GM23338 (cell line): ENCODE results near the gene NUCB2. TPM values are rescaled to one million over a fixed set of nuclear protein-coding genes. Genes with fewer than 3 reads are reported as not detected.

ENCODE experiments used
- ATAC-seq: fragments of 200-7000 bp; cut with Tn5 transposase; 3 replicates; pipeline ENCODE4 v1.9.1; 2020
- DNase-seq: peaks from one replicate; pipeline ENCODE4 v3.0.0-alpha.2; 2015; ENCODE audit warnings: low spot score
- H2AFZ ChIP-seq: fragments of 200-600 bp; sonication (generic); 2 replicates; pipeline ENCODE4 v1.8.0; 2016; ENCODE audit warnings: antibody characterized with exemption, mild to moderate bottlenecking, moderate library complexity
- H3F3A ChIP-seq: fragments of 200-600 bp; sonication (generic); replicated peaks from 2 replicates; pipeline ENCODE4 v1.8.0; 2017; ENCODE audit warnings: antibody characterized with exemption, mixed run types, low read depth
- H3K27ac ChIP-seq: fragments of 200-600 bp; sonication (generic); 2 replicates; pipeline ENCODE4 v1.6.1; 2016; ENCODE audit warnings: low read depth
- H3K27me3 ChIP-seq: fragments of 200-600 bp; sonication (generic); 2 replicates; pipeline ENCODE4 v1.8.0; 2016; ENCODE audit warnings: mild to moderate bottlenecking, mixed run types, moderate library complexity; ENCODE audit not compliant: insufficient read depth
- H3K36me3 ChIP-seq: fragments of 200-600 bp; sonication (generic); 2 replicates; pipeline ENCODE4 v1.8.0; 2016; ENCODE audit warnings: mild to moderate bottlenecking; ENCODE audit not compliant: insufficient read depth
- H3K4me1 ChIP-seq: fragments of 200-600 bp; sonication (generic); 2 replicates; pipeline ENCODE4 v1.8.0; 2016; ENCODE audit warnings: mild to moderate bottlenecking, moderate library complexity; ENCODE audit not compliant: insufficient read depth
- H3K4me2 ChIP-seq: fragments of 200-600 bp; sonication (generic); 2 replicates; pipeline ENCODE4 v1.7.1; 2017; ENCODE audit warnings: mixed run types
- H3K4me3 ChIP-seq: fragments of 200-600 bp; sonication (generic); 2 replicates; pipeline ENCODE4 v1.6.1; 2016; ENCODE audit warnings: mixed run types
- H3K79me2 ChIP-seq: fragments of 200-600 bp; sonication (generic); replicated peaks from 2 replicates; pipeline ENCODE4 v1.8.0; 2017; ENCODE audit warnings: mild to moderate bottlenecking; ENCODE audit not compliant: insufficient read depth
- H3K9me2 ChIP-seq: fragments of 200-600 bp; sonication (generic); 2 replicates; pipeline ENCODE4 v1.8.0; 2017; ENCODE audit not compliant: insufficient read depth
- H4K20me1 ChIP-seq: fragments of 200-600 bp; sonication (generic); replicated peaks from 2 replicates; pipeline ENCODE4 v1.8.0; 2017; ENCODE audit warnings: mild to moderate bottlenecking; ENCODE audit not compliant: insufficient read depth
- H3K27ac Mint-ChIP-seq: 2 replicates; pipeline ENCODE4 v1.8.0; 2020; ENCODE audit warnings: inconsistent platforms, mild to moderate bottlenecking, moderate library complexity, mixed read lengths
- H3K27me3 Mint-ChIP-seq: 3 replicates; pipeline ENCODE4 v1.8.0; 2022; ENCODE audit warnings: low read depth, mild to moderate bottlenecking, moderate library complexity, mixed read lengths, inconsistent platforms; ENCODE audit not compliant: insufficient read depth, poor library complexity
- H3K36me3 Mint-ChIP-seq: 3 replicates; pipeline ENCODE4 v1.8.0; 2021; ENCODE audit warnings: low read depth, mild to moderate bottlenecking, inconsistent platforms, moderate library complexity, mixed read lengths
- H3K4me1 Mint-ChIP-seq: 3 replicates; pipeline ENCODE4 v1.8.0; 2020; ENCODE audit warnings: mild to moderate bottlenecking, inconsistent platforms, mixed read lengths
- H3K4me3 Mint-ChIP-seq: 3 replicates; pipeline ENCODE4 v1.8.0; 2021; ENCODE audit warnings: moderate library complexity, mild to moderate bottlenecking, inconsistent platforms, mixed read lengths
- H3K9me3 Mint-ChIP-seq: 3 replicates; pipeline ENCODE4 v1.8.0; 2020; ENCODE audit warnings: moderate library complexity, mild to moderate bottlenecking, inconsistent platforms, mixed read lengths
- NANOG ChIP-seq: IDR thresholded peaks from 2 replicates; pipeline ENCODE4 v1.6.1; 2016; ENCODE audit warnings: antibody characterized with exemption, borderline replicate concordance
- polyA plus RNA-seq: library from polyadenylated mRNA; unstranded; fragments of >200 nt; fragmentation: Nextera tagmentation; extraction: Ambion mirVana; gene quantifications from 2 replicates; pipeline ENCODE4 v1.2.1, GENCODE V29; 2016
- total RNA-seq: library from RNA; depleted of rRNA; stranded (reverse); fragments of >200 nt; shearing (Covaris generic); gene quantifications from 2 replicates; pipeline ENCODE4 v1.2.3, GENCODE V29; 2014
- TF ChIP-seq, protein P1 (sequence below): fragments of 250-450 bp; sonication (Bioruptor Pico); IDR thresholded peaks from 2 replicates; pipeline ENCODE4 v1.5.0; 2020; ENCODE audit warnings: mild to moderate bottlenecking, moderate library complexity
- TF ChIP-seq, protein P2 (sequence below): IDR thresholded peaks from one replicate; pipeline ENCODE4 v1.6.1; 2018; ENCODE audit warnings: antibody characterized with exemption; ENCODE audit not compliant: unreplicated experiment
- TF ChIP-seq, protein P3 (sequence below), 2 experiments: fragments of 200-600 bp in 1 of 2; sonication (generic) in 1 of 2; conservative IDR thresholded peaks; 2 replicates each; pipeline versions ENCODE4 v1.5.1 to v1.6.1; 2016 to 2017; ENCODE audit warnings: antibody characterized with exemption in 2 of 2, low read depth in 2 of 2, mild to moderate bottlenecking in 2 of 2, moderate library complexity in 1 of 2

Gene NUCB2
- total and polyA plus RNA-seq, 2 experiments from 2014 or later = 16.6 to 86.9 TPM

DNA sequence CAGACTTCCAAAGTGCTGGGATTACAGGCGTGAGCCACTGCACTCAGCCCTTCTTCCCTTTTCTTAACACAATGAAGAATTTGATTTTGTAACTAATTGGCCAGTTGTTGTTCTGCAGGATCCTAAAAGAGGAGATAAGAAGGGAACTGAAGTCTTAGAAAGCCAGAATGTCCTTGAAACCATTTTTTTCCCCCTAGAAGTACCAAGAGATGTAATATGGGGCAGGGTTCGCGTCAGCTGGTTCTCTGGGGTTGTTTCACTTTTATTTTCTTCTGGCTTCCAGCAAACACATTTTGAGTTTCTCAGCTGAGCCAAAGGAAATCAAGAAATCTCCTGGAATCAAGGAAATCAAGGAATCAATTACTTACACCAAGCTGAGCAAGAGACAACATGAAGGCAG is 7.6 kb upstream of the NUCB2 start (continued):
- TF ChIP-seq, protein P1, sequence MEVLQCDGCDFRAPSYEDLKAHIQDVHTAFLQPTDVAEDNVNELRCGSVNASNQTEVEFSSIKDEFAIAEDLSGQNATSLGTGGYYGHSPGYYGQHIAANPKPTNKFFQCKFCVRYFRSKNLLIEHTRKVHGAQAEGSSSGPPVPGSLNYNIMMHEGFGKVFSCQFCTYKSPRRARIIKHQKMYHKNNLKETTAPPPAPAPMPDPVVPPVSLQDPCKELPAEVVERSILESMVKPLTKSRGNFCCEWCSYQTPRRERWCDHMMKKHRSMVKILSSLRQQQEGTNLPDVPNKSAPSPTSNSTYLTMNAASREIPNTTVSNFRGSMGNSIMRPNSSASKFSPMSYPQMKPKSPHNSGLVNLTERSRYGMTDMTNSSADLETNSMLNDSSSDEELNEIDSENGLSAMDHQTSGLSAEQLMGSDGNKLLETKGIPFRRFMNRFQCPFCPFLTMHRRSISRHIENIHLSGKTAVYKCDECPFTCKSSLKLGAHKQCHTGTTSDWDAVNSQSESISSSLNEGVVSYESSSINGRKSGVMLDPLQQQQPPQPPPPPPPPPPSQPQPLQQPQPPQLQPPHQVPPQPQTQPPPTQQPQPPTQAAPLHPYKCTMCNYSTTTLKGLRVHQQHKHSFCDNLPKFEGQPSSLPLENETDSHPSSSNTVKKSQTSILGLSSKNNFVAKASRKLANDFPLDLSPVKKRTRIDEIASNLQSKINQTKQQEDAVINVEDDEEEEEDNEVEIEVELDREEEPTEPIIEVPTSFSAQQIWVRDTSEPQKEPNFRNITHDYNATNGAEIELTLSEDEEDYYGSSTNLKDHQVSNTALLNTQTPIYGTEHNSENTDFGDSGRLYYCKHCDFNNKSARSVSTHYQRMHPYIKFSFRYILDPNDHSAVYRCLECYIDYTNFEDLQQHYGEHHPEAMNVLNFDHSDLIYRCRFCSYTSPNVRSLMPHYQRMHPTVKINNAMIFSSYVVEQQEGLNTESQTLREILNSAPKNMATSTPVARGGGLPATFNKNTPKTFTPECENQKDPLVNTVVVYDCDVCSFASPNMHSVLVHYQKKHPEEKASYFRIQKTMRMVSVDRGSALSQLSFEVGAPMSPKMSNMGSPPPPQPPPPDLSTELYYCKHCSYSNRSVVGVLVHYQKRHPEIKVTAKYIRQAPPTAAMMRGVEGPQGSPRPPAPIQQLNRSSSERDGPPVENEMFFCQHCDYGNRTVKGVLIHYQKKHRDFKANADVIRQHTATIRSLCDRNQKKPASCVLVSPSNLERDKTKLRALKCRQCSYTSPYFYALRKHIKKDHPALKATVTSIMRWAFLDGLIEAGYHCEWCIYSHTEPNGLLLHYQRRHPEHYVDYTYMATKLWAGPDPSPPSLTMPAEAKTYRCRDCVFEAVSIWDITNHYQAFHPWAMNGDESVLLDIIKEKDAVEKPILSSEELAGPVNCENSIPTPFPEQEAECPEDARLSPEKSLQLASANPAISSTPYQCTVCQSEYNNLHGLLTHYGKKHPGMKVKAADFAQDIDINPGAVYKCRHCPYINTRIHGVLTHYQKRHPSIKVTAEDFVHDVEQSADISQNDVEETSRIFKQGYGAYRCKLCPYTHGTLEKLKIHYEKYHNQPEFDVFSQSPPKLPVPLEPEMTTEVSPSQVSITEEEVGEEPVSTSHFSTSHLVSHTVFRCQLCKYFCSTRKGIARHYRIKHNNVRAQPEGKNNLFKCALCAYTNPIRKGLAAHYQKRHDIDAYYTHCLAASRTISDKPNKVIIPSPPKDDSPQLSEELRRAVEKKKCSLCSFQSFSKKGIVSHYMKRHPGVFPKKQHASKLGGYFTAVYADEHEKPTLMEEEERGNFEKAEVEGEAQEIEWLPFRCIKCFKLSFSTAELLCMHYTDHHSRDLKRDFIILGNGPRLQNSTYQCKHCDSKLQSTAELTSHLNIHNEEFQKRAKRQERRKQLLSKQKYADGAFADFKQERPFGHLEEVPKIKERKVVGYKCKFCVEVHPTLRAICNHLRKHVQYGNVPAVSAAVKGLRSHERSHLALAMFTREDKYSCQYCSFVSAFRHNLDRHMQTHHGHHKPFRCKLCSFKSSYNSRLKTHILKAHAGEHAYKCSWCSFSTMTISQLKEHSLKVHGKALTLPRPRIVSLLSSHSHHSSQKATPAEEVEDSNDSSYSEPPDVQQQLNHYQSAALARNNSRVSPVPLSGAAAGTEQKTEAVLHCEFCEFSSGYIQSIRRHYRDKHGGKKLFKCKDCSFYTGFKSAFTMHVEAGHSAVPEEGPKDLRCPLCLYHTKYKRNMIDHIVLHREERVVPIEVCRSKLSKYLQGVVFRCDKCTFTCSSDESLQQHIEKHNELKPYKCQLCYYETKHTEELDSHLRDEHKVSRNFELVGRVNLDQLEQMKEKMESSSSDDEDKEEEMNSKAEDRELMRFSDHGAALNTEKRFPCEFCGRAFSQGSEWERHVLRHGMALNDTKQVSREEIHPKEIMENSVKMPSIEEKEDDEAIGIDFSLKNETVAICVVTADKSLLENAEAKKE = no peak
- TF ChIP-seq, protein P2, sequence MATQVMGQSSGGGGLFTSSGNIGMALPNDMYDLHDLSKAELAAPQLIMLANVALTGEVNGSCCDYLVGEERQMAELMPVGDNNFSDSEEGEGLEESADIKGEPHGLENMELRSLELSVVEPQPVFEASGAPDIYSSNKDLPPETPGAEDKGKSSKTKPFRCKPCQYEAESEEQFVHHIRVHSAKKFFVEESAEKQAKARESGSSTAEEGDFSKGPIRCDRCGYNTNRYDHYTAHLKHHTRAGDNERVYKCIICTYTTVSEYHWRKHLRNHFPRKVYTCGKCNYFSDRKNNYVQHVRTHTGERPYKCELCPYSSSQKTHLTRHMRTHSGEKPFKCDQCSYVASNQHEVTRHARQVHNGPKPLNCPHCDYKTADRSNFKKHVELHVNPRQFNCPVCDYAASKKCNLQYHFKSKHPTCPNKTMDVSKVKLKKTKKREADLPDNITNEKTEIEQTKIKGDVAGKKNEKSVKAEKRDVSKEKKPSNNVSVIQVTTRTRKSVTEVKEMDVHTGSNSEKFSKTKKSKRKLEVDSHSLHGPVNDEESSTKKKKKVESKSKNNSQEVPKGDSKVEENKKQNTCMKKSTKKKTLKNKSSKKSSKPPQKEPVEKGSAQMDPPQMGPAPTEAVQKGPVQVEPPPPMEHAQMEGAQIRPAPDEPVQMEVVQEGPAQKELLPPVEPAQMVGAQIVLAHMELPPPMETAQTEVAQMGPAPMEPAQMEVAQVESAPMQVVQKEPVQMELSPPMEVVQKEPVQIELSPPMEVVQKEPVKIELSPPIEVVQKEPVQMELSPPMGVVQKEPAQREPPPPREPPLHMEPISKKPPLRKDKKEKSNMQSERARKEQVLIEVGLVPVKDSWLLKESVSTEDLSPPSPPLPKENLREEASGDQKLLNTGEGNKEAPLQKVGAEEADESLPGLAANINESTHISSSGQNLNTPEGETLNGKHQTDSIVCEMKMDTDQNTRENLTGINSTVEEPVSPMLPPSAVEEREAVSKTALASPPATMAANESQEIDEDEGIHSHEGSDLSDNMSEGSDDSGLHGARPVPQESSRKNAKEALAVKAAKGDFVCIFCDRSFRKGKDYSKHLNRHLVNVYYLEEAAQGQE = no peak
- TF ChIP-seq NANOG = no peak

DNA sequence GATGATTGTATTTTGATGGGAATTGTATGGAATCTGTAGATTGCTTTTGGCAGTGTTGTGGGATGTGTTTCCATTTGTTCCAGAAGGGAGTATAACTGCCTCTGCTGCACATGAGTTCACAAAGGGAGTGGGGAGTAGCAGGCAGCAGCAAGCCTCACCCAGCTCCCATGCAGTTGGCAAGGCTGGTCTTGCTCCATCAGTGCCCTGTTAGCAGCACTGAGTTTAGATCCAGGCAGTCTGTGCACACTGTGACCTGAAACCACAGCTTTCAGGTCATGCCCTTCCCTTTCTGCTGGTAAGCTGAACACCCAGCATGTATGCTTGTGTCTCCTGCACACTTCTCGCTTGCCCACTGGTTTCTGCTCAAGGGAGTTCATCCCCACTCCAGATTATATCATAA is 3.7 kb upstream of the NUCB2 start:
- DNase-seq (no peak), ATAC-seq (no peak)
- H3K4me1 Mint-ChIP-seq = peaks cover 8% of the 10 kb centered on the region
- no peak overlapping the region for H3K4me3 Mint-ChIP-seq
- Histone ChIP-seq H3K27ac (no peak overlapping the region), H3K4me1 (peaks cover 3% of the 10 kb centered on the region; the same call in 1 of the 2 replicates), H3K4me3 (no peak overlapping the region), H3K27me3 (peaks cover 15% of the 10 kb centered on the region), H3K79me2 (no peaks in the 10 kb centered on the region), H3K4me2 (no peak overlapping the region), H4K20me1 (no peaks in the 10 kb centered on the region), H2AFZ (peak overlapping the region; percentile 85), H3K9me2 (no peaks in the 10 kb centered on the region), H3F3A (0 out of 2 replicates have a peak, but pooled peaks cover 2% of the 10 kb centered on the region), H3K36me3 (no peaks in the 10 kb centered on the region)
- TF ChIP-seq, protein P3, sequence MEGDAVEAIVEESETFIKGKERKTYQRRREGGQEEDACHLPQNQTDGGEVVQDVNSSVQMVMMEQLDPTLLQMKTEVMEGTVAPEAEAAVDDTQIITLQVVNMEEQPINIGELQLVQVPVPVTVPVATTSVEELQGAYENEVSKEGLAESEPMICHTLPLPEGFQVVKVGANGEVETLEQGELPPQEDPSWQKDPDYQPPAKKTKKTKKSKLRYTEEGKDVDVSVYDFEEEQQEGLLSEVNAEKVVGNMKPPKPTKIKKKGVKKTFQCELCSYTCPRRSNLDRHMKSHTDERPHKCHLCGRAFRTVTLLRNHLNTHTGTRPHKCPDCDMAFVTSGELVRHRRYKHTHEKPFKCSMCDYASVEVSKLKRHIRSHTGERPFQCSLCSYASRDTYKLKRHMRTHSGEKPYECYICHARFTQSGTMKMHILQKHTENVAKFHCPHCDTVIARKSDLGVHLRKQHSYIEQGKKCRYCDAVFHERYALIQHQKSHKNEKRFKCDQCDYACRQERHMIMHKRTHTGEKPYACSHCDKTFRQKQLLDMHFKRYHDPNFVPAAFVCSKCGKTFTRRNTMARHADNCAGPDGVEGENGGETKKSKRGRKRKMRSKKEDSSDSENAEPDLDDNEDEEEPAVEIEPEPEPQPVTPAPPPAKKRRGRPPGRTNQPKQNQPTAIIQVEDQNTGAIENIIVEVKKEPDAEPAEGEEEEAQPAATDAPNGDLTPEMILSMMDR (conservative IDR thresholded peaks at IDR 0.05; ENCODE audit: low read depth in 2 of 2) = no peak
- peaks cover 20% of the 10 kb centered on the region for H3K27me3 Mint-ChIP-seq
- H3K9me3 Mint-ChIP-seq = no peaks in the 10 kb centered on the region
- H3K36me3 Mint-ChIP-seq = no peaks in the 10 kb centered on the region
- H3K27ac Mint-ChIP-seq = no peak overlapping the region
